HG02610 (cell line): ENCODE measurements around the gene EFCAB11.
"Not testable (repeated sequence)": the region's sequence is repeated elsewhere in the genome, so short reads cannot be mapped to it uniquely, and the experiment has no call there.

Experiments used
- ATAC-seq: cut with Tn5 transposase; IDR thresholded peaks from one replicate; pipeline ENCODE4 v1.9.1; 2021; ENCODE audit warnings: mild to moderate bottlenecking, moderate library complexity; ENCODE audit not compliant: unreplicated experiment

EFCAB11 gene

DNA sequence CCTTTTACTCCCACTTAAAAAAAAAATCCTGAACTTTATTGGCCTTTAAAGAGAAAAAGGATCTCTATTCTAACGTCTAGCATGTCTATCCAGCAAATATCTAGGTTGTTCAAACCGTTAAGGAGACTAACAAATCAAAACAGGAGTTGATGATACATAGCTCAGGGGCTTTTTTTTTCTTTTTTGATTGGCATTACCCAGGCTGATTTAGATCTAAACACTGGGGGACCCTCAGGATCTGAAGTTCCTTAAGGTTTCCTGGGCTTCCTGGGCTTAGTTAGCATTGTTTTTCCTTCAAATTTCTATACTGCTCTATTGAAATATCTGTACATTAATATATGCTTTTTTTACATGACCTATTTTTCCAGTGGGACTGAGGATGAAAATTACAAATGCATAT is 42.3 kb downstream of the EFCAB11 start:
- ATAC-seq: no peak

DNA sequence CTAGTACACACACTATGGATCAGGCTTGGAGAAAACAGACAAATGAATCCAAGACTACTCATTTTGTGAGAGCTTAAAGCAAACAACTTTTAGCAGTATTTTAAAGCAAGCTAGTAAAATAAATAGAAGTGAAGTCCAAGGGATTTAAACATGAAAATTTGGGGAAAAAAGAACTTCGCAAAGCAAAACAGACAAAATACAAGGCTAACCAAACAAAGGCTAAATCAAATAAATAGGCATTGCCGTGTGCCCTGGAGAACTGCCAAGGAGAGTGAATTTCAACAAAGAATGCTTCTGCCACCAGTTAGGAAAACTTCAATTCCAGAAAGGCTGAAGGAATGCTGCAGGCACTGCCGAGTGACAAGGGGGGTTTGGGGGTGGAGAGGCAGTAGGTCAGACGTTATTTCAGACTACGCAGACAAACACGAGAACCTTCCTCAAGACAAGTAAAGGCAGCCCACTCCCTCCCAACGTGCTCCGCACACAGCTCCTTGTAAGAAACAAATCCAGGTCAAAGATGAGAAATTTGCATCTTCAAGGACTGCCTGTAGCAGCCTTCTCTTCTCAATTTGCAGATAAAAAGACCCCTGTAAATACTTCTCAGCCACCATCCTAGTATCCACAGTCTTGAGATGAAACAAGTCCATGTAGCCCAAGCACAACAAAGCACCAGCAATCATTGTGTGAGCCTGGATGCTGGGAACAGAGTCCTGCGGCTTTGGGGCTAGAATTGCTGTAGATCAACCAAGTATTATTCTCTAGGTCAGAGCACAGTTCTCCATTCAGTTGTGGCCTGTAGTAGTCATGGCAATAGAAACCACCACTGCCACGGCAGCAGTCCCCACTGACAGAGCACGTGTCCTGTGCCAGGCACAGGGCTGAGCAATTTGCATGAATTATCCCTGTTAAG is 43.3 kb downstream of the EFCAB11 start:
- ATAC-seq: no peak

DNA sequence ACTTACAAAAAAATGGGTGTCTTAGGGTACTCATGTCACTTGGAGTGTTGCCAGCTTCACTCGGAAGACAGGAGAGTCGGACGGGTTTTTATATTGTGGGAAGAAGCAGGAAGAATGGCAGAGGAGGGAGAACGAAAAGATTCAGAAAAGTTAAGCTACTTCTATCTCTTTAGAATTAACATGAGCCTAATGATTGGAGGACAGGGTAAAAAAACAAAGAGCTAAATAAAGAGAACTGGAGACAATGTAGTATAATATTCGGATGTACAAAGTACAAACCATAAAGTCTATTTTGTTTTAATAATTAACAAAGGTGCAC is 43.9 kb downstream of the EFCAB11 start:
- no peak for ATAC-seq

DNA sequence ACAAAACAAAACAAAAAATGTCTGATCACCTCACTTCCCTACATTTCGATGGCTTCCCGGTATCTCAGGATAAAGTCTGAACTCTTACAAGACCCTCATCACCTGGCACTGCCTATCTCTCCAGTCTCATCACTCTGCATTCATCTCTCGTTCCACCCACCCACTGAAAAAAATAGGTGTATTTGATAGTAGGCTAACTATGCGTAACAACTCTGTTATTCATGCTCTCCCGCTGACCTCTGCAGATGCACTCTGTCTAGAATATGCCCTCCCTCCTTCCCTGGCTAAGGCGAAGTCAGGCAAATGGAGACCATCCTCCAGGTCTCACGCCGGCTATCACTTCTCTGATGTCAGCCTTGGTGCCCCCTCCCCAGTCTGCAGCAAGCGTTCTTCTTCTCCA is 44.9 kb downstream of the EFCAB11 start:
- ATAC-seq: no peak

DNA sequence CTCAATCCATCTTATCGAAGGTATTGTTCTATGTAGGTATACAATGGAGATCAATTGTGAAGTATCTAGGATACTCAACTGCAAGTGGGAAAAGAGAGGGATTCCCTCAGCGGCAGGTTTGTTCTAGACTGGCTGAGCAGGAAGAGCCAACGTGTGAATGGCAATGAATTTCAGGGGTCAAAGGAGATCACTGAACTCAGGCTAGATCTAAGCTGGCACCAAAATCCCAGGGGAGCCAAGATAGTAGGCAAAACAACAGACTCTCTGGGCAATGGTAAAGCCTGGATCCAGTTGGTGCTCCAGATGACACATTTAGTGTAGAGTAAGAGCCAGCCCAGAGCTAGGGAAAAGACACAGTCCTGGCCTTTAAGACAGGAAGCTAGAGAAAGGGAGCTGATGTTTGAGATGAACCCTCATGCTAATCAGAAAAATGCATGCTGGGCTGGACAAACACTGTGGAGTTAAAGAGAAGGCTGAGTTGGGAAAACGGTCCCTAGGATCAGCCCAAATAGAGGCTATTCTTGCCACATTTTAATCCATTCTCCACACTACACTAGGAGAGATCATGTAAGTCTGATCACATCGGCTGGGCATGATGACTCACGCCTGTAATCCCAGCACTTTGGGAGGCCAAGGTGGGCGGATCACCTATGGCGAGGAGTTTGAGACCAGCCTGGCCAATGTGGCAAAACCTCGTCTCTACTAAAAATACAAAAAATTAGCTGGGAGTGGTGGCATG is 45.6 kb downstream of the EFCAB11 start:
- ATAC-seq: no peak

DNA sequence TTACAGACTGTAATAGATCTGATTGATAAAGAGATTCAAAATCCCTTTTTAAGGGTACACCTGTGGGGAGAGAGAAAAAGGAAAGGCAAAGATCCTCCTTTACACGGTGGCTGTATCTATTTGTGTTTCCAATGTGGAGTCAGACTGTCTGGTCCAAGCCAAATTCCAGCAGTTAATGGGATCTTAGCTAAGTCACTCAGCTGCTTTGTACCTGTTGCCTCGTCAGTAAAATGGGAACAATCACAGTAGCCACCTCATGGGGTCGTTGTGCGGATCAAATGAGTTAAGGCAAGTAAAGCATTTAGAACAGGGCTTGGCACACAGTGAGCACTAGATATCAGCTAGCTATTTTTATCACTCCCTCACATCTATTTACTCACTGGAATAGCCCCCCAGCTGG is 46.9 kb downstream of the EFCAB11 start:
- no peak for ATAC-seq

DNA sequence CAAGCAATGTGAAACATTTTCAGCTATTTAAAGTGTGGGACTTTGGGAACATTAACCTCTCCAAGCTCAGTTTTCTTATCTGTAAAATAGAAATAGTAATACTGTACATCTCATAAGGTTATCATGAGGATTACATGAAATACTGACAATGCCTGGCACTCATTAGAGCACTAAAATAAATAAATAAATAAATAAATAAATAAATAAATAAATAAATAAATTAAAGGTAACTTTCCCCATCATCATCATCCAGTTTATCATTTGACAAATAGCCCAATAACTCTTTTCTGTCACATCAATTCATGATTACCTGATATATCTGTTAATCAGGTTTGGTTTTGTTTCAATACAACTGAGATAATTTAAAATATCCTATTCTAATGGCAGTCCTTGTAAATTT is 48.5 kb downstream of the EFCAB11 start:
- ATAC-seq: no peak

DNA sequence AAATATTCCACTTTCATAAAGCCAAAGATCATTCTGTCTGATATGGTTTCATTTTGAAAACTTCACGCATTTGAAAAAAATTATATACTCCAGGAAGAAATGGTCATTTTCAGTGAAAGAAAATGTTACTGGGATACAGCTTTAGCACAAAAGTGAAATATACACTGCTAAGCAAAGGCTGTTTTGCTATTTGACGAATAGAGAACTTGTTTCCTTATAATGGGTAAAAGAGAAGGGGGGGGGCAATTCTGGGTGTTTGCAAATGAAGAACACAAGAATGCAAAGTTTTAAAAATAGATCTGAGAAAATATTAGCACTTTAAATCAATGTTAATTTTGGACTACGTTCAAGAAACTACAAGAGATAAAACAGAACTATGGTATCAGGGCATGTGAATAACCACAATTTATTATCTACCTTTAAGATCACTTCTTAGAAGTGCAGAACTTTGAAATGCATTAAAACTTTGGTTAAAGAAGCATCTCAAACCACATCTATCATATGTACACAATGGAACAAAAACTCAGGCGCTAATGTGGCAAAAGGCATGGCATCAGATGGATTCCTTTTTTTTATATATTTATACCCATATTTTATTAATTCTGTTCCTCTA is 51.1 kb downstream of the EFCAB11 start:
- ATAC-seq: no peak

DNA sequence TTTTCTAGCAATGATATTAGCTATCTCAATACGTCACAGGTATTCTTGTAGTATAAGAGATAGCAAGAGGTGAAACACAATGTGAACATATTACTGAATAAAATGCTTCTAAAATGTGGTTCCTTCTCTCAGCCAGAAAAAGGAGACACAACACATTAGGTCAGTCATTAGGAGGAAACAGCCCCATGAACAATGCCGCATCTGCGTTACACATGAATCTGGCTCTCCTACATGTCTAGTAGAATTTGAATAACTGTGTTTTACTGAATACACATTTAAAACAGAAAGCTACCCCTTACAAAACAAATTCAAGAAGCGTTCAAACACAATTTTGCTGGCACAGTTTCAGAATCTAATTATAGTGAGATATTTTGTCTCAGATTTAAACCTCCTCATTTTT is 51.6 kb downstream of the EFCAB11 start:
- ATAC-seq: no peak

DNA sequence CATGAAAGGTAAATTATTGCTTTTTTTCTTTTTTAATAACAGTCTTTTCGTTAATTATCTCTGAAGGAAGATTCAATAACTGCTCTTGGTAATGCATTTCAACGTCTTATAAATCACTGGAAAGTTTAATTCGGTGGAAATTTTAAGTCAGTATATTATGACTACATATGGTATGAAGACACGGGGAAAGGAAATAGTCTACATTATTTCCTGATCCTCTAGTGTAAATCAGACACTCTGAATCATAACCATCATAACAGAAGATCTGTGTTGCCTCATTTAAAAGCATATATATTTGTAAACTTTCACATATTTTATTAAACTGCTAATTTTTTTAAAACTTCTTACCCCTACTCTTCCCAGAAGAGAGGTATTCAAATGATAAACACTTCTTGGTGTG is 53.7 kb downstream of the EFCAB11 start:
- no peak for ATAC-seq

DNA sequence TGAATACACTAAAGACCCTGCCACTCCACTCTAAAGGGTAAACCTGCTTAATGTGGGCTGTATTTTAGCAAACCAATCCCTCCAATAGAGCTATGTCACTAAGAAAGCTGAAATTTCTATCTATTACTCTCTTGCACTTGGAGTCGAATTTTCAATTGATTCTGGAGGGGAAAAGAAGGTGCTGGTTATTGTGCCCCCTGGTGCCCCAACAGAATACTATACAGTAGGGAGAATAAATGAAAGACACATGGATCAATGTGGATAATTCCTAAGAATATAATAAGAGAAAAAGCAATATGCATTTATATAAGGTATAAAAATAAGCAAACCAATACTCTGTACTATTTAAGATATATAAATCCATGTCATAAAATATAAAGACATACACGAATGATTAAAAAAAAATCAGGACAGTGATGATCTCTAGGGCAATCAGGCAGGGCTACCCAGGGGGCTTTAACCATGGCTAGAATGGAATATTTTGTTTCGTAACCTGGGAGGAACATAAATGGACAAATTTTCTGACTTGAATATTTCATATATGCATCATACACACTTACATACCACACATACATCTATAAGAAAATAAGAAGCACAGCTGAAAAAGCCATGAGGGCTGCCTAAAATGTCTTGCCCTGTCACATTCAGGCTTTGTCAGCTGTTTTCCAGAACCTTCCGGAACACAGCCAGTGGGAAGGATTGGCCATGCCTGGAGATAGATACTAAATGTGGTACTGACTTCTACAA is 54.4 kb downstream of the EFCAB11 start:
- ATAC-seq: peak; percentile 46

DNA sequence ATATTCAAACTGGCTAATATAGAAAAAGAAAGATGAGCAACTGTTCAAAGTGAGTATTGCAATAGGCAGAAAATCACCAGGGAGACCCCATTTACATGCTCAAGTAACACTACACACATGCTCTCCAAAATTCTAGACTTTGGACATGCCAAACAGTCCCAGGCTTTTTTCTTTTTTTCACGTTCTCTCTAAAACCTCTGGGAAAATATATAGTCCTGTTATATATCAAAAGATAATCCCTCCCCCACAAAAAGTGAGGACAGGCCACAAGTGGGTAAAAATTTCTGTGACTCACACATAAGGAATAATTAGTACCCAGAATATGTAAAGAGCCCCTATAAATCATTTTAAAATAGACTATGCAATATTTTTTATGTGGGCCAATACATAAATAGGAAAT is 55.2 kb downstream of the EFCAB11 start:
- ATAC-seq: no peak

DNA sequence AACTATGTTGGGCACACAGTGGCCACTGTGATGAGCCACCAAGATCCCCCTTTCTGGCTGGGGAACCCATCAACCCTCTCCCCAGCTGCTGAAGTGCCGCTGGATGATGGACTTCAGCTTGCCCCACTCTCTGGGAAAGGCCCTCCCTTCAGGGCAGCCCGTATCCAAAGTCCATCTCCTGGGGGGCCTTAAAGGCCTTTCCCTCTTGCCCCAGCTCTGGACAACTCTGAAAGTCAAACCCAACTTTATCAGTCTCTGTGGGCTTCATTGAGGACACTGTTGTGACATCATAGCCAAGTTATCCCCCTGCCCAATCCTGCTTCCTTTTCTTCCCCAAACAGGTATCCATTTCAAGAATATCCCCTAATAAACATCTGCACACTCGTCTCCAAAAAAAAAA is 61.1 kb downstream of the EFCAB11 start:
- ATAC-seq: not testable (repeated sequence)

DNA sequence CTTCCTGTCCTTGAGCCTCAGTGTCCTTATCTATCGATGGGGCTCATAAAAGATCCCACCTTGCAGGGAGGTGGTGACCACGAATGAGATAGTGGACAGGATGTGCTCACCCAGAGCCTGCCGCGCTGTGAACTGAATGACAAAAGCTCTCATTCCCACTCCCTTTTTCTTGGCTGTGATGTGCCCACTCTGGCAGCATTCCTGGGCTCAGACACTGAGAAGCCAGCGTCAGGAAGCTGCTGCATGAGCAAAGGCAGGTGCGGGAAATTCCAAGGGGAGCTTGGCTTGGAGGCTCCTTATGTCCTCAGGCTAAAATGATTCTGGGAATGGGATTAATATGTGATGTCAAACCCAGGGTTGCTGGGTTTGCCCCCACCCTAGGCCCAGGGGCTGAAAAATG is 61.6 kb downstream of the EFCAB11 start:
- ATAC-seq: no peak

DNA sequence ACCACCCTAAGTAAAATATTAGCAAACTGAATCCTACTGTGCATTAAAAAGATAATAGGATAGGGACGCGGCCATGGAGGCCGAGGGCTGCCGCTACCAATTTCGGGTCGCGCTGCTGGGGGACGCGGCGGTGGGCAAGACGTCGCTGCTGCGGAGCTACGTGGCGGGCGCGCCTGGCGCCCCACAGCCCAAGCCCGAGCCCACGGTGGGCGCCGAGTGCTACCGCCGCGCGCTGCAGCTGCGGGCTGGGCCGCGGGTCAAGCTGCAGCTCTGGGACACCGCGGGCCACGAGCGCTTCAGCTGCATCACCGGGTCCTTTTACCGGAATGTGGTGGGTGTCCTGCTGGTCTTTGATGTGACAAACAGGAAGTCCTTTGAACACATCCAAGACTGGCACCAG is 62.8 kb downstream of the EFCAB11 start:
- not testable (repeated sequence) for ATAC-seq

DNA sequence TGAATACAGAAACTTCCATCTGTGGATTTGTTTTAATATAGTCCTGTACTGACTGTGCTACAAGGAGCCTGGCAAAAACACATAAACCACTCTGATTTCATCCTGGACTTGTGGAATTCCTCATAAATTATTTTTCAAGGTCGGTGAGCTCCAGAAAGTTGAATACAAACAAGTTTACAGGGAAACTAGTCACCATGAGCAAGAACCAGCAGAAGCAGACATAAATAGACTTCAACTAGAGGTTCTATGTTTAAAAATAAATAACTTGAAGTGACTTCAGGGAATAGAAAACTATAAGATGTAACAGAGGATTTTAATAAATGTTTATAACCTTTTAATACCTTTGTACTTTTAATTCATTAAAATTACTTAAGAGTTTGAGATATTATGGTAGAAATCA is 63.5 kb downstream of the EFCAB11 start:
- ATAC-seq: no peak

DNA sequence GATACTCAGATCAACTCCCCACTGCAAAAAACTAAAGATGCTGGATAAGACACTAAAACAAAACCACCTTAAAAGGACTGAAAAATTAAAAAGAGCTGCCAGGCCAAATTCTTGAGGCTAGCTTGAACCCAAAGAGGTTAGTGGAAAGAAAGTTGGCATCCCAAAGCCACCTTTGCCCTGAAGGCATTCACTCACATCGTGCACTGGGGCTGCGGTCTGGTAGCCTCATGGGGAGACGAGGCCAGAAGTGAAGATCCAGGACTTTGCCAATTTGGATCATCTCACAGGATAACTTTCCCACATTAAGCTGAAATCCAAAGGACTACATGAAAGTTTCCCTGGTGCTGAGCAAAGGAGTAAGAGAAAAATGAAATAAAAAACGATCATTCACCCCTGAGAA is 63.9 kb downstream of the EFCAB11 start:
- ATAC-seq: no peak

DNA sequence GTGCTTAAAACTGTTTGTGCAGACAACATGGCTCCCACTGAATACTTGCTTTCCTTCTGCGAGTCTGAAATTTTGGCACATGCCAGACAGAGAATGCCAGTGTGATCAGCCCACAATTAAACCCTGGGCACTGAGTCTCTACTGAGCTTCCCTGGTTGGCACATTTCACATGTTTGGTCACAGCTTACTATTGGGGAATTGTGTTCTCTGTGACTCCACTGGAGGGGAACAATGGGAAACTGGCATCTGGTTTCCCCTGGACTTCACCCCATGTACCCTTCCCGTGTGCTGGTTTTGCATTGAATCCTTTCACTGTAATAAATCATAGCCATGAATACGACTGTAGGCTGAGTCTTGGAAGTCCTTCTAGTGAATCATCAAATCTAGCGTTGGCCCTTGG is 64.9 kb downstream of the EFCAB11 start:
- no peak for ATAC-seq

DNA sequence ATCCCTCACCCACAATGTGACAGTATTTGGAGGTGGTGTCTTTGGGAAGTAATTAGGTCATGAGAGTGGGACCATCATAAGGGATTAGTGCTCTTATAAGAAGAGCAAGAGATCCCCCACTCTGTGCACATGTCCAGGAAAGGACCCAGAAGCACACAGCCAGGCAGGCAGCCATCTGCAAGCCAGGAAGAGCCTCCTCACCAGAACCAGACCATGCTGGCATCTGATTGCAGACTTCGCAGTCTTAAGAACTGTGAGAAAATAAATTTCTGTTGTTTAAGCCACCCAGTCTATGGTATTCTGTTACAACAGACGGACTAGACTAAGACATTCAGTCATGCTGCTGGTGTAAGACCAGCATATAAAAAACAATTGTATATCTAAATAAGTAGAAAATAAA is 69.8 kb downstream of the EFCAB11 start:
- ATAC-seq: no peak

DNA sequence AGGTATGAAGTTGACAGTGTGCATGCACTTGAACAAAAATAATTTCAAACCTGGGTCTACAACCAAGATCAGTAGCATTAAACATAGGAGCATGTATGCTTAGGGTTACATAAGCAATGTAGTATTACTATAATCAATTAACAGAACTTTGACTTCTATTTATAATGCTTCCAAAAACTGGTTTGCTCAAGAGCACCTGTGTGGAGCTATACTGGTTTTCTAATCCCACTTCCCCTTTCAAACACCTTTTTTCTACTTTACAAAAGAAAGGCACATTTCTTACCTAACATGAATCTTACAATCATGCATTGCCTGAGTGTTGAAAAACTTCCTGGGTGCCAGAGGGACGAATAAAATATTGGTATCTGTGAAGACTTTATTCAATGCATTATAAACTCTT is 72.7 kb downstream of the EFCAB11 start:
- ATAC-seq: no peak

DNA sequence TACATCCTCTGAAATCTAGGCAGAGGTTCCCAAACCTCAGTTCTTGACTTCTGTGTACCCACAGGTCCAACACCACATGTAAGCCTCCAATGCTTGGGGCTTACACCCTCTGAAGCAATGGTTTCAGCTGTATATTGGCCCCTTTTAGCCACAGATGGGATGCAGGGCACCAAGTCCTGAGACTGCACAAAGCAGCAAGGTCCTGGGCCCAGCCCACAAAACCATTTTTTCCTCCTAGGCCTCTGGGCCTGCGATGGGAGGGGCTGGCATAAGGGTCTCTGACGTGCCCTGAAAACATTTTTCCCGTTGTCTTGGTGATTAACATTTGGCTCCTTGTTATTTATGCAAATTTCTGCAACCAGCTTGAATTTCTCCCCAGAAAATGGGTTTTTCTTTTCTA is 80.4 kb downstream of the EFCAB11 start:
- ATAC-seq: not testable (repeated sequence)
